K562 (cell line): ENCODE measurements around the gene CITED1. TPM values are rescaled to one million over a fixed set of nuclear protein-coding genes. Genes with fewer than 3 reads are reported as not detected.

Experiments used
- IFI16 ChIP-seq: fragments of 250-450 bp; sonication (Bioruptor Pico); IDR thresholded peaks from 2 replicates; pipeline ENCODE4 v2.1.2; 2022; ENCODE audit warnings: mild to moderate bottlenecking, inconsistent platforms
- NR3C1 ChIP-seq: sonication (generic); formaldehyde crosslinking; IDR thresholded peaks from 2 replicates; pipeline ENCODE4 v1.8.1; 2022; ENCODE audit warnings: missing genetic modification reagents
- RFX5 ChIP-seq: IDR thresholded peaks from 2 replicates; pipeline ENCODE4 v1.6.1; 2011; ENCODE audit warnings: low read depth, mild to moderate bottlenecking, improper control_type of control experiment, low read length
- RHOXF2B ChIP-seq: fragments of 250-450 bp; sonication (Bioruptor Pico); conservative IDR thresholded peaks from 2 replicates; pipeline ENCODE4 v1.5.1; 2021
- polyA plus RNA-seq, 8 experiments: library from polyadenylated mRNA; depleted of rRNA in 4 of 8; stranded (reverse) in 5 of 8; unstranded in 3 of 8; fragments of >200 nt; fragmentation: Nextera tagmentation in 2 of 8; fragmentation: Illumina TruSeq in 1 of 8; extraction: Ambion mirVana in 2 of 8; extraction: Trizol in 1 of 8; gene quantifications; 2 replicates each; pipeline versions ENCODE4 v1.2.1 to v1.2.3, GENCODE V29; 2011 to 2014; ENCODE audit warnings: inconsistent platforms in 1 of 8, missing spikeins in 1 of 8
- total RNA-seq, 7 experiments: library from RNA; depleted of rRNA in 6 of 7; stranded (reverse); fragments of >200 nt in 6 of 7; fragmentation: Illumina TruSeq in 2 of 7; extraction: Trizol in 2 of 7; gene quantifications; 2 replicates each; pipeline versions ENCODE4 v1.2.1 to v1.2.3, GENCODE V29; 2011 to 2021; ENCODE audit warnings: low replicate concordance in 1 of 7
- TF ChIP-seq, protein P1 (sequence below): fragments of 250-450 bp; sonication (Bioruptor Pico); IDR thresholded peaks from 2 replicates; pipeline ENCODE4 v1.4.0; 2020
- TF ChIP-seq, protein P2 (sequence below): fragments of 450-650 bp; IDR thresholded peaks from 2 replicates; pipeline ENCODE4 v1.6.1; 2018; ENCODE audit not compliant: partially characterized antibody
- TF ChIP-seq, protein P3 (sequence below): fragments of 250-450 bp; sonication (Bioruptor Pico); IDR thresholded peaks from 2 replicates; pipeline ENCODE4 v1.4.0; 2020; ENCODE audit warnings: mild to moderate bottlenecking, moderate library complexity
- TF ChIP-seq, protein P4 (sequence below), 2 experiments: fragments of 450-650 bp in 1 of 2; IDR thresholded peaks; 2 replicates each; pipeline ENCODE4 v1.6.1; 2011 to 2017; ENCODE audit warnings: low read depth in 2 of 2, antibody characterized with exemption in 1 of 2, borderline replicate concordance in 1 of 2, low read length in 1 of 2, mild to moderate bottlenecking in 1 of 2, mixed read lengths in 1 of 2; ENCODE audit not compliant: control insufficient read depth in 1 of 2

The CITED1 gene
- total and polyA plus RNA-seq, 9 of the 15 experiments (the other 6 are each of a cell fraction or from before 2014, with no cell fraction given), result 0.56 to 5.8 (median 4.2) TPM

DNA sequence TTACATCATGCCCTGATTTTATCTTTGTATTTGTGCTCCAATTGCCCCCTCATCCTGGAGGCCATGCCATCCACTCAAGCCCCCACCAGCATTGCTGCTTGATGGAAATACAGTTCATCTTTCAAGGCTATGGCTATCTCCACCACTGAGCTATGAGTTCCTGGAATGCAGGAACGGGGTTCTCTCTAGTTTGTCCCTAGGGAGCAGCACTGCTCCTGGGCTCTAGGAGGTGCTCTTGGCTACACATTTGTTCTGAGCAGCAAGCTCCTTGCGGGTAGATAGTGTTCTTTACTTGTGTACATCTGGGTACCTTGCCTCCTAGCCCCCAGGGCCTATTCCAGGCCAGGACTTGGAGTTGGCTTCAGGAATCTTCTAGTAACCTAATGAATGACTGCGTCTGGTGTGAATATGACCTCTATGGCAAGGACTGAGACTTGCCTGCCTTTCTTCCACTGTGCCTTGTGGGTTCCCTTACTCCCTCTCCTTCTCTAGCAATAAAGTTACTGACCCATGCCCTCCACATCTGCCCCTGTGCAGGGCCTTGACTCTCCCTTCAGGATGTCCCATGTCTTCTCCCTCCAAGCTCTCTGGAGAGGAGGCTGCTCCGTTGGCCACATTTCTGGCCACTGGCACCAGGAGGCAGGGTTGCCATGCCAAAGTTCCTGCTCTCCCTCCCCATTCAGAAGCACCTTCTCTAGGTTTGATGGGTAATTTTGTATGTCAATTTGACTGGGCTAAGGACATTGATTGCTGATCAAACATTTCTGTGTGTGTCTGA lies 7.6 kb downstream of the CITED1 start (continued):
- TF ChIP-seq, protein P1, sequence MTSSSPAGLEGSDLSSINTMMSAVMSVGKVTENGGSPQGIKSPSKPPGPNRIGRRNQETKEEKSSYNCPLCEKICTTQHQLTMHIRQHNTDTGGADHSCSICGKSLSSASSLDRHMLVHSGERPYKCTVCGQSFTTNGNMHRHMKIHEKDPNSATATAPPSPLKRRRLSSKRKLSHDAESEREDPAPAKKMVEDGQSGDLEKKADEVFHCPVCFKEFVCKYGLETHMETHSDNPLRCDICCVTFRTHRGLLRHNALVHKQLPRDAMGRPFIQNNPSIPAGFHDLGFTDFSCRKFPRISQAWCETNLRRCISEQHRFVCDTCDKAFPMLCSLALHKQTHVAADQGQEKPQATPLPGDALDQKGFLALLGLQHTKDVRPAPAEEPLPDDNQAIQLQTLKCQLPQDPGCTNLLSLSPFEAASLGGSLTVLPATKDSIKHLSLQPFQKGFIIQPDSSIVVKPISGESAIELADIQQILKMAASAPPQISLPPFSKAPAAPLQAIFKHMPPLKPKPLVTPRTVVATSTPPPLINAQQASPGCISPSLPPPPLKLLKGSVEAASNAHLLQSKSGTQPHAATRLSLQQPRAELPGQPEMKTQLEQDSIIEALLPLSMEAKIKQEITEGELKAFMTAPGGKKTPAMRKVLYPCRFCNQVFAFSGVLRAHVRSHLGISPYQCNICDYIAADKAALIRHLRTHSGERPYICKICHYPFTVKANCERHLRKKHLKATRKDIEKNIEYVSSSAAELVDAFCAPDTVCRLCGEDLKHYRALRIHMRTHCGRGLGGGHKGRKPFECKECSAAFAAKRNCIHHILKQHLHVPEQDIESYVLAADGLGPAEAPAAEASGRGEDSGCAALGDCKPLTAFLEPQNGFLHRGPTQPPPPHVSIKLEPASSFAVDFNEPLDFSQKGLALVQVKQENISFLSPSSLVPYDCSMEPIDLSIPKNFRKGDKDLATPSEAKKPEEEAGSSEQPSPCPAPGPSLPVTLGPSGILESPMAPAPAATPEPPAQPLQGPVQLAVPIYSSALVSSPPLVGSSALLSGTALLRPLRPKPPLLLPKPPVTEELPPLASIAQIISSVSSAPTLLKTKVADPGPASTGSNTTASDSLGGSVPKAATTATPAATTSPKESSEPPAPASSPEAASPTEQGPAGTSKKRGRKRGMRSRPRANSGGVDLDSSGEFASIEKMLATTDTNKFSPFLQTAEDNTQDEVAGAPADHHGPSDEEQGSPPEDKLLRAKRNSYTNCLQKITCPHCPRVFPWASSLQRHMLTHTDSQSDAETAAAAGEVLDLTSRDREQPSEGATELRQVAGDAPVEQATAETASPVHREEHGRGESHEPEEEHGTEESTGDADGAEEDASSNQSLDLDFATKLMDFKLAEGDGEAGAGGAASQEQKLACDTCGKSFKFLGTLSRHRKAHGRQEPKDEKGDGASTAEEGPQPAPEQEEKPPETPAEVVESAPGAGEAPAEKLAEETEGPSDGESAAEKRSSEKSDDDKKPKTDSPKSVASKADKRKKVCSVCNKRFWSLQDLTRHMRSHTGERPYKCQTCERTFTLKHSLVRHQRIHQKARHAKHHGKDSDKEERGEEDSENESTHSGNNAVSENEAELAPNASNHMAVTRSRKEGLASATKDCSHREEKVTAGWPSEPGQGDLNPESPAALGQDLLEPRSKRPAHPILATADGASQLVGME (CRISPR knock-in tag), result no peak
- TF ChIP-seq NR3C1 (CRISPR knock-in tag), result no peak
- TF ChIP-seq RFX5, result no peak
- TF ChIP-seq IFI16, result no peak
- TF ChIP-seq RHOXF2B (CRISPR knock-in tag), result no peak
- TF ChIP-seq, protein P2, sequence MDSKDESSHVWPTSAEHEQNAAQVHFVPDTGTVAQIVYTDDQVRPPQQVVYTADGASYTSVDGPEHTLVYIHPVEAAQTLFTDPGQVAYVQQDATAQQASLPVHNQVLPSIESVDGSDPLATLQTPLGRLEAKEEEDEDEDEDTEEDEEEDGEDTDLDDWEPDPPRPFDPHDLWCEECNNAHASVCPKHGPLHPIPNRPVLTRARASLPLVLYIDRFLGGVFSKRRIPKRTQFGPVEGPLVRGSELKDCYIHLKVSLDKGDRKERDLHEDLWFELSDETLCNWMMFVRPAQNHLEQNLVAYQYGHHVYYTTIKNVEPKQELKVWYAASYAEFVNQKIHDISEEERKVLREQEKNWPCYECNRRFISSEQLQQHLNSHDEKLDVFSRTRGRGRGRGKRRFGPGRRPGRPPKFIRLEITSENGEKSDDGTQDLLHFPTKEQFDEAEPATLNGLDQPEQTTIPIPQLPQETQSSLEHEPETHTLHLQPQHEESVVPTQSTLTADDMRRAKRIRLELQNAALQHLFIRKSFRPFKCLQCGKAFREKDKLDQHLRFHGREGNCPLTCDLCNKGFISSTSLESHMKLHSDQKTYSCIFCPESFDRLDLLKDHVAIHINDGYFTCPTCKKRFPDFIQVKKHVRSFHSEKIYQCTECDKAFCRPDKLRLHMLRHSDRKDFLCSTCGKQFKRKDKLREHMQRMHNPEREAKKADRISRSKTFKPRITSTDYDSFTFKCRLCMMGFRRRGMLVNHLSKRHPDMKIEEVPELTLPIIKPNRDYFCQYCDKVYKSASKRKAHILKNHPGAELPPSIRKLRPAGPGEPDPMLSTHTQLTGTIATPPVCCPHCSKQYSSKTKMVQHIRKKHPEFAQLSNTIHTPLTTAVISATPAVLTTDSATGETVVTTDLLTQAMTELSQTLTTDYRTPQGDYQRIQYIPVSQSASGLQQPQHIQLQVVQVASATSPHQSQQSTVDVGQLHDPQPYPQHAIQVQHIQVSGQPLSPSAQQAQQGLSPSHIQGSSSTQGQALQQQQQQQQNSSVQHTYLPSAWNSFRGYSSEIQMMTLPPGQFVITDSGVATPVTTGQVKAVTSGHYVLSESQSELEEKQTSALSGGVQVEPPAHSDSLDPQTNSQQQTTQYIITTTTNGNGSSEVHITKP, result no peak
- TF ChIP-seq, protein P3, sequence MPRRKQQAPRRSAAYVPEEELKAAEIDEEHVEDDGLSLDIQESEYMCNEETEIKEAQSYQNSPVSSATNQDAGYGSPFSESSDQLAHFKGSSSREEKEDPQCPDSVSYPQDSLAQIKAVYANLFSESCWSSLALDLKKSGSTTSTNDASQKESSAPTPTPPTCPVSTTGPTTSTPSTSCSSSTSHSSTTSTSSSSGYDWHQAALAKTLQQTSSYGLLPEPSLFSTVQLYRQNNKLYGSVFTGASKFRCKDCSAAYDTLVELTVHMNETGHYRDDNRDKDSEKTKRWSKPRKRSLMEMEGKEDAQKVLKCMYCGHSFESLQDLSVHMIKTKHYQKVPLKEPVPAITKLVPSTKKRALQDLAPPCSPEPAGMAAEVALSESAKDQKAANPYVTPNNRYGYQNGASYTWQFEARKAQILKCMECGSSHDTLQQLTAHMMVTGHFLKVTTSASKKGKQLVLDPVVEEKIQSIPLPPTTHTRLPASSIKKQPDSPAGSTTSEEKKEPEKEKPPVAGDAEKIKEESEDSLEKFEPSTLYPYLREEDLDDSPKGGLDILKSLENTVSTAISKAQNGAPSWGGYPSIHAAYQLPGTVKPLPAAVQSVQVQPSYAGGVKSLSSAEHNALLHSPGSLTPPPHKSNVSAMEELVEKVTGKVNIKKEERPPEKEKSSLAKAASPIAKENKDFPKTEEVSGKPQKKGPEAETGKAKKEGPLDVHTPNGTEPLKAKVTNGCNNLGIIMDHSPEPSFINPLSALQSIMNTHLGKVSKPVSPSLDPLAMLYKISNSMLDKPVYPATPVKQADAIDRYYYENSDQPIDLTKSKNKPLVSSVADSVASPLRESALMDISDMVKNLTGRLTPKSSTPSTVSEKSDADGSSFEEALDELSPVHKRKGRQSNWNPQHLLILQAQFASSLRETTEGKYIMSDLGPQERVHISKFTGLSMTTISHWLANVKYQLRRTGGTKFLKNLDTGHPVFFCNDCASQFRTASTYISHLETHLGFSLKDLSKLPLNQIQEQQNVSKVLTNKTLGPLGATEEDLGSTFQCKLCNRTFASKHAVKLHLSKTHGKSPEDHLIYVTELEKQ, result no peak
- TF ChIP-seq, protein P4, sequence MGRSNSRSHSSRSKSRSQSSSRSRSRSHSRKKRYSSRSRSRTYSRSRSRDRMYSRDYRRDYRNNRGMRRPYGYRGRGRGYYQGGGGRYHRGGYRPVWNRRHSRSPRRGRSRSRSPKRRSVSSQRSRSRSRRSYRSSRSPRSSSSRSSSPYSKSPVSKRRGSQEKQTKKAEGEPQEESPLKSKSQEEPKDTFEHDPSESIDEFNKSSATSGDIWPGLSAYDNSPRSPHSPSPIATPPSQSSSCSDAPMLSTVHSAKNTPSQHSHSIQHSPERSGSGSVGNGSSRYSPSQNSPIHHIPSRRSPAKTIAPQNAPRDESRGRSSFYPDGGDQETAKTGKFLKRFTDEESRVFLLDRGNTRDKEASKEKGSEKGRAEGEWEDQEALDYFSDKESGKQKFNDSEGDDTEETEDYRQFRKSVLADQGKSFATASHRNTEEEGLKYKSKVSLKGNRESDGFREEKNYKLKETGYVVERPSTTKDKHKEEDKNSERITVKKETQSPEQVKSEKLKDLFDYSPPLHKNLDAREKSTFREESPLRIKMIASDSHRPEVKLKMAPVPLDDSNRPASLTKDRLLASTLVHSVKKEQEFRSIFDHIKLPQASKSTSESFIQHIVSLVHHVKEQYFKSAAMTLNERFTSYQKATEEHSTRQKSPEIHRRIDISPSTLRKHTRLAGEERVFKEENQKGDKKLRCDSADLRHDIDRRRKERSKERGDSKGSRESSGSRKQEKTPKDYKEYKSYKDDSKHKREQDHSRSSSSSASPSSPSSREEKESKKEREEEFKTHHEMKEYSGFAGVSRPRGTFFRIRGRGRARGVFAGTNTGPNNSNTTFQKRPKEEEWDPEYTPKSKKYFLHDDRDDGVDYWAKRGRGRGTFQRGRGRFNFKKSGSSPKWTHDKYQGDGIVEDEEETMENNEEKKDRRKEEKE (IDR thresholded peaks at IDR 0.05; ENCODE audit: borderline replicate concordance in 1 of 2, control insufficient read depth in 1 of 2, low read depth in 2 of 2, low read length in 1 of 2), result no peak
